ENCODE results near the gene DPY19L2.
"Not testable (repeated sequence)": the region's sequence is repeated elsewhere in the genome, so short reads cannot be mapped to it uniquely, and the experiment has no call there.

DNA sequence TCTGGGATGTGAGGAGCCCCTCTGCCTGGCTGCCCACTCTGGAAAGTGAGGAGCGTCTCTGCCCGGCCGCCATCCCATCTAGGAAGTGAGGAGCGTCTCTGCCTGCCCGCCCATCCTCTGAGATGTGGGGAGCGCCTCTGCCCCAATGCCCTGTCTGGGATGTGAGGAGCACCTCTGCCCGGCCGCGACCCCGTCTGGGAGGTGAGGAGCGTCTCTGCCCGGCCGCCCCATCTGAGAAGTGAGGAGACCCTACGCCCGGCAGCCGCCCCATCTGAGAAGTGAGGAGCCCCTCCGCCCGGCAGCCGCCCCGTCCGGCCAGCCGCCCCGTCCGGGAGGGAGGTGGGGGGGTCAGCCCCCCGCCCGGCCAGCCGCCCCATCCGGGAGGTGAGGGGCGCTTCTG, 18.3 kb upstream of the DPY19L2 start:
- TF ChIP-seq, protein P1, sequence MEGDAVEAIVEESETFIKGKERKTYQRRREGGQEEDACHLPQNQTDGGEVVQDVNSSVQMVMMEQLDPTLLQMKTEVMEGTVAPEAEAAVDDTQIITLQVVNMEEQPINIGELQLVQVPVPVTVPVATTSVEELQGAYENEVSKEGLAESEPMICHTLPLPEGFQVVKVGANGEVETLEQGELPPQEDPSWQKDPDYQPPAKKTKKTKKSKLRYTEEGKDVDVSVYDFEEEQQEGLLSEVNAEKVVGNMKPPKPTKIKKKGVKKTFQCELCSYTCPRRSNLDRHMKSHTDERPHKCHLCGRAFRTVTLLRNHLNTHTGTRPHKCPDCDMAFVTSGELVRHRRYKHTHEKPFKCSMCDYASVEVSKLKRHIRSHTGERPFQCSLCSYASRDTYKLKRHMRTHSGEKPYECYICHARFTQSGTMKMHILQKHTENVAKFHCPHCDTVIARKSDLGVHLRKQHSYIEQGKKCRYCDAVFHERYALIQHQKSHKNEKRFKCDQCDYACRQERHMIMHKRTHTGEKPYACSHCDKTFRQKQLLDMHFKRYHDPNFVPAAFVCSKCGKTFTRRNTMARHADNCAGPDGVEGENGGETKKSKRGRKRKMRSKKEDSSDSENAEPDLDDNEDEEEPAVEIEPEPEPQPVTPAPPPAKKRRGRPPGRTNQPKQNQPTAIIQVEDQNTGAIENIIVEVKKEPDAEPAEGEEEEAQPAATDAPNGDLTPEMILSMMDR (IDR thresholded peaks at IDR 0.05; ENCODE audit: insufficient read depth, low read depth, low read length): not testable (repeated sequence)
- not testable (repeated sequence) for TF ChIP-seq EZH2 (IDR thresholded peaks at IDR 0.05; ENCODE audit: insufficient read depth, low read length)
